GM12878 (cell line): ENCODE data around the gene FRMD3. TPM values are rescaled to one million over a fixed set of nuclear protein-coding genes. Genes with fewer than 3 reads are reported as not detected.

Source experiments
- ATAC-seq: fragments of 200-7000 bp; cut with Tn5 transposase; 3 replicates; pipeline ENCODE4 v1.9.1; 2020; ENCODE audit warnings: mild to moderate bottlenecking, moderate library complexity
- BruUV-seq: library from RNA; stranded (reverse); fragments of 400-500 nt; replicated peaks from 2 replicates; lab custom pipeline; 2021; lab: Mats Ljungman, UMichigan
- CTCF ChIA-PET: fragments of 300-600 bp; sonication (Branson Sonifier 250); formaldehyde crosslinking; extraction: SDS; loops from one replicate; lab custom pipeline; 2021; ENCODE audit warnings: inconsistent platforms; lab: Yijun Ruan, JAX
- POLR2A ChIA-PET: fragments of 350-600 bp; formaldehyde crosslinking; extraction: SDS; loops from one replicate; lab custom pipeline; 2021; ENCODE audit warnings: inconsistent platforms; lab: Charles Lee
- RAD21 ChIA-PET: fragments of 300-600 bp; sonication (Branson Sonifier 250); formaldehyde crosslinking; loops from one replicate; lab custom pipeline; 2023; ENCODE audit warnings: antibody characterized with exemption; ENCODE audit not compliant: unreplicated experiment; lab: Charles Lee
- SMC1A ChIA-PET: fragments of 300-600 bp; sonication (Branson Sonifier 250); formaldehyde crosslinking; loops from one replicate; lab custom pipeline; 2023; ENCODE audit not compliant: unreplicated experiment, uncharacterized antibody; lab: Charles Lee
- DNase-seq: peaks from one replicate; pipeline ENCODE4 v3.0.0-alpha.2; 2011; ENCODE audit warnings: low read depth, low spot score
- FAIRE-seq: peaks from 3 replicates; lab custom pipeline; 2011; peaks lifted over from hg19 to GRCh38; lab: Jason Lieb, UNC
- H2AFZ ChIP-seq: 2 replicates; pipeline ENCODE4 v1.6.0; 2011; ENCODE audit warnings: low read depth, low read length, control low read depth; ENCODE audit not compliant: control insufficient read depth
- H3K27ac ChIP-seq: 2 replicates; pipeline ENCODE4 v1.5.1; 2011; ENCODE audit warnings: control low read depth; ENCODE audit not compliant: control insufficient read depth, insufficient read depth
- H3K27me3 ChIP-seq, 2 experiments: replicated peaks in 1 of 2; 2 replicates each; pipeline versions ENCODE4 v1.6.0 to v1.6.1; 2011; ENCODE audit warnings: low read length in 1 of 2; ENCODE audit not compliant: control insufficient read depth in 2 of 2, insufficient read depth in 2 of 2
- H3K36me3 ChIP-seq, 2 experiments: 2 replicates each; pipeline ENCODE4 v1.5.1; 2011; ENCODE audit warnings: low read length in 1 of 2; ENCODE audit not compliant: control insufficient read depth in 2 of 2, insufficient read depth in 2 of 2
- H3K4me1 ChIP-seq: 2 replicates; pipeline ENCODE4 v1.6.1; 2011; ENCODE audit warnings: mild to moderate bottlenecking, low read length, moderate library complexity, mixed read lengths; ENCODE audit not compliant: control insufficient read depth, insufficient read depth
- H3K4me2 ChIP-seq: 2 replicates; pipeline ENCODE4 v1.6.0; 2011; ENCODE audit warnings: control low read depth; ENCODE audit not compliant: control insufficient read depth, insufficient read depth
- H3K4me3 ChIP-seq: fragments of 200-600 bp; sonication (generic); 2 replicates; pipeline ENCODE4 v1.5.1; 2016
- H3K79me2 ChIP-seq: 2 replicates; pipeline ENCODE4 v1.6.0; 2011; ENCODE audit warnings: low read length; ENCODE audit not compliant: control insufficient read depth, insufficient read depth
- H3K9ac ChIP-seq: 2 replicates; pipeline ENCODE4 v1.8.0; 2011; ENCODE audit warnings: low read length, control low read depth, mixed read lengths; ENCODE audit not compliant: control insufficient read depth, insufficient read depth
- H3K9me3 ChIP-seq: replicated peaks from 3 replicates; pipeline ENCODE4 v1.5.1; 2011; ENCODE audit warnings: mild to moderate bottlenecking, low read length; ENCODE audit not compliant: control insufficient read depth, insufficient read depth
- H4K20me1 ChIP-seq: 2 replicates; pipeline ENCODE4 v1.6.0; 2011; ENCODE audit not compliant: control insufficient read depth, insufficient read depth
- ATF3 ChIP-seq: IDR thresholded peaks from 2 replicates; pipeline ENCODE4 v1.6.1; 2011; ENCODE audit warnings: low read depth, mild to moderate bottlenecking, low read length, moderate library complexity, borderline replicate concordance; ENCODE audit errors: extremely low read depth
- ATF7 ChIP-seq: fragments of 450-650 bp; IDR thresholded peaks from 2 replicates; pipeline ENCODE4 v1.6.1; 2016; ENCODE audit warnings: low read depth, mild to moderate bottlenecking
- CUX1 ChIP-seq: IDR thresholded peaks from 2 replicates; pipeline ENCODE4 v1.6.1; 2012; ENCODE audit warnings: improper control_type of control experiment, low read depth, low read length; ENCODE audit not compliant: insufficient replicate concordance
- RAD21 ChIP-seq: IDR thresholded peaks from 2 replicates; pipeline ENCODE4 v1.6.1; 2011; ENCODE audit warnings: mild to moderate bottlenecking, low read depth, low read length, moderate library complexity; ENCODE audit not compliant: insufficient read depth
- SIN3A ChIP-seq: IDR thresholded peaks from 2 replicates; pipeline ENCODE4 v1.6.1; 2012; ENCODE audit warnings: low read depth, low read length, improper control_type of control experiment
- SPI1 ChIP-seq: IDR thresholded peaks from 2 replicates; pipeline ENCODE4 v1.6.1; 2011; ENCODE audit warnings: low read depth, mild to moderate bottlenecking, low read length, moderate library complexity, borderline replicate concordance; ENCODE audit not compliant: insufficient read depth
- SREBF1 ChIP-seq: IDR thresholded peaks from 2 replicates; pipeline ENCODE4 v1.6.1; 2012; ENCODE audit warnings: mild to moderate bottlenecking, low read length
- WGBS: methylation state at CpG from one replicate; pipeline ENCODE4 v1.1.6; 2016; ENCODE audit warnings: low lambda C conversion rate; ENCODE audit not compliant: insufficient replicate concordance, insufficient coverage; ENCODE audit errors: missing lambda C conversion rate; 5-methylcytosine and 5-hydroxymethylcytosine counted together
- in situ Hi-C: fragments of 300-500 bp; cut with MboI; formaldehyde crosslinking; loops from 9 replicates; pipeline ENCODE4 v1.14.3; 2018; ENCODE audit warnings: mixed read lengths
- intact Hi-C: fragments of 100-400 bp; cut with micrococcal nuclease; formaldehyde crosslinking; loops from one replicate; pipeline ENCODE4 v1.14.2; 2022; ENCODE audit not compliant: unreplicated experiment
- polyA plus RNA-seq, 11 experiments: library from polyadenylated mRNA; depleted of rRNA in 4 of 11; unstranded in 6 of 11; stranded (reverse) in 5 of 11; fragments of >200 nt; fragmentation: Nextera tagmentation in 4 of 11; fragmentation: Illumina TruSeq in 1 of 11; extraction: Ambion mirVana in 4 of 11; extraction: Trizol in 1 of 11; gene quantifications; 1 replicate in 1 of 11; 2 replicates in 10 of 11; pipeline versions ENCODE4 v1.2.1 to v1.2.3, GENCODE V29; 2011 to 2016; ENCODE audit warnings: inconsistent platforms in 2 of 11, missing spikeins in 2 of 11, low read depth in 1 of 11
- total RNA-seq, 4 experiments: library from RNA; depleted of rRNA in 3 of 4; stranded (reverse); fragments of >200 nt in 3 of 4; fragmentation: Illumina TruSeq in 1 of 4; extraction: Trizol in 1 of 4; gene quantifications; 2 replicates each; pipeline versions ENCODE4 v1.2.1 to v1.2.3, GENCODE V29; 2013 to 2021

The FRMD3 gene
- total and polyA plus RNA-seq, 10 of the 15 experiments (the other 5 are each of a cell fraction or from before 2014, with no cell fraction given): 0.04 to 0.68 (median 0.21) TPM; not detected in 1

- Histone ChIP-seq H2AFZ (no peak overlapping the region), H3K27me3 (peaks cover 0 to 3% of the 10 kb centered on the region in 2 experiments; a peak in 1 of 4 replicates), H3K9me3 (no peaks in the 10 kb centered on the region), H3K27ac (no peak overlapping the region), H3K36me3 (no peaks in the 10 kb centered on the region), H3K9ac (no peak overlapping the region), H3K4me2 (no peak overlapping the region), H3K4me3 (no peak overlapping the region), H3K79me2 (no peaks in the 10 kb centered on the region), H3K4me1 (no peaks in the 10 kb centered on the region), H4K20me1 (no peaks in the 10 kb centered on the region)
- no TSS peak for BruUV-seq
- DNase-seq (no peak), FAIRE-seq (no peak), ATAC-seq (no peak)
- TF ChIP-seq RAD21: no peak
- ChIA-PET SMC1A (no interaction called here), POLR2A (no interaction called here), RAD21 (no interaction called here), CTCF (no interaction called here)
- 37% methylated on average over 11 of the region's 11 CpGs for WGBS
- in situ Hi-C loops: no loop called here
- intact Hi-C loops: no loop called here
These were observed 319.6 kb downstream of the FRMD3 start for GRCh38 chr9:83218411-83219090.

DNA sequence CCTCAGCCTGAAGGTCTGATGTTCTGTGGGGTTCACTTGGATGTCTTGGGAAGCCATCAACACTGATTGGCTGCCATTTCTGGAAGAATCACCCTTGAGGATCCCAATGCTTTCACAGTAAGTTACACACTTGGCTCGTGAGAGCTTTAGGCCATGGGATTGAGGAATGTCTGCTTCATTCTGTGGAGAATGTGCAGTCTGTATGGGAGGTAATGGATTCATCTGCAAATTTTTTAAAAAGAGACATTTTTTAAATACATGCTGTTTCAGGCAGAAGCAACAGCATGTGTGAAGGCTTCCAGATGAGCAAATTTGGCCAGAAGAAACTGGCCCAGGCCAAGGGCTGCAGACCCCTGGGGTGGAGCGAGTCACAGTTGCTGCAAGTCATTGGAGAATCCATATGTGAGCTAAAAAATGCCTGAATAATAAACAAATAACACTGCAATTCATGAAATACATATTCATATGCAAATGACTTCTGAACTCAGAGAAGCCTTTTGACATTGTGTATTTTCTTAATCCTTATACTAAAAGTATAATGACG is 328.9 kb downstream of the FRMD3 start:
- intact Hi-C loops (loop anchor here (10.0 kb wide), 1 partner anchor 386 kb away; no protein-coding TSS in a partner anchor), in situ Hi-C loops (no loop called here)
- Histone ChIP-seq H3K4me2 (no peak overlapping the region), H3K9me3 (no peaks in the 10 kb centered on the region), H3K9ac (no peak overlapping the region), H3K4me1 (no peaks in the 10 kb centered on the region), H4K20me1 (no peaks in the 10 kb centered on the region), H3K27ac (no peak overlapping the region), H3K4me3 (no peak overlapping the region), H3K79me2 (no peaks in the 10 kb centered on the region), H3K36me3 (no peaks in the 10 kb centered on the region), H3K27me3 (no peaks in the 10 kb centered on the region), H2AFZ (no peak overlapping the region)
- ChIA-PET SMC1A (no interaction called here), POLR2A (no interaction called here), RAD21 (no interaction called here), CTCF (no interaction called here)
- 11% methylated on average over 3 of the region's 3 CpGs for WGBS
- FAIRE-seq (no peak), DNase-seq (no peak), ATAC-seq (no peak)
- BruUV-seq: no TSS peak
- TF ChIP-seq SREBF1 (no peak), ATF3 (no peak), CUX1 (no peak), ATF7 (no peak), SPI1 (no peak), SIN3A (no peak)
